ENCODE data around the gene HSF5.
"Not testable (repeated sequence)": the region's sequence is repeated elsewhere in the genome, so short reads cannot be mapped to it uniquely, and the experiment has no call there.

Gene HSF5

DNA sequence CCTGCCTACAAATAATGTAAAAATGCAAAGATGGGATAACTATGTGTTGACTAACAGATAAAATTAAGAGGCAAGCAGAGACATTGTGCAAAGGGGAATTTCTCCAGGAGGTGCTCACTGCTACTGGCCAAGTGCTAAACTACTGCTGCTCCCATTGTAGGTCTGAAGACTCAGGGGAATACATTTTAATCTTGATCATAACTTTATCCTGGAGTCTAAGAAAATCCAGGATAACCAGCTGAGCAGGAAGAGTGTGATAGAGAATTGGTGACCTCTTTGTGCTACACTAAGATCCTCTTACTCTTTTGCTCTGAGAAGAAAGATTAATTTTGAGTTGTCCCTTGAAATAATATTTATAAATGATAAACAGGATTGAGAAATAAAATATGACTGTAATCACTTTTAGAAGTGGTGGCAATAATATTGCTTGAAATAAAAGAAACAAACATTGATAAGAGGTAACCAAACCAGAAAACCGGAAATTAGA is 76.8 kb downstream of the HSF5 start:
- DNase-seq = no peak

DNA sequence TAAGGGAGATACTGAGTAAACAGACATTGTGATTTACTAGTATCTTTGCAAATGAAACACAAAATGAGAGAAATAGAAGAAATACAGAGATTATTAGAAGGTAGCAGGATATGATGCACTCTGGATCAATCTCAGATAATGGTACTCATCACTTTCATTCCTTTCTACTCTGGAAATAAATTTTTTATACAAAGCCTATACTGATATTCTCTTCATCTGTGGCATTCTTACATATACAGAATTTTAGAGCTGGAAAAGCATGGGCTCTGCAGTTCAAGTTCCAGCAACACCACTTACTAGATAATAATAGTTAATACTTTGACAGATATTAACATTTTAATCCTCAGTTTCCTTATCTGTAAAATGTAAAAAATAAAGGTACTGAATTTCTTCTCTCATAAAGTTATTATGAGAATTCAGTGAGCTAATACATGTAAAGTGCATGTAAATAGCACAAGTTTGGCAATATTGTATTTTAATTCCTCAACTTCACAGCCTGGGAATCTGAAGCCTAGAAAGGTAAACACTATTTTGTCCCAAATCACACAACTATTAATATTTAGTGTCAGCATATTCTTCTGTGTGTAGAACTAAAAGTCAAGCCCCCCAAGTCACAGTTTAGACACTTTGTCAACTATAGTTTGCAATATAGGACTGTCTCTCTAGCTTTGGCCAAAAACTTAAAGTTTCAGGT is 77.3 kb downstream of the HSF5 start:
- no peak for DNase-seq

DNA sequence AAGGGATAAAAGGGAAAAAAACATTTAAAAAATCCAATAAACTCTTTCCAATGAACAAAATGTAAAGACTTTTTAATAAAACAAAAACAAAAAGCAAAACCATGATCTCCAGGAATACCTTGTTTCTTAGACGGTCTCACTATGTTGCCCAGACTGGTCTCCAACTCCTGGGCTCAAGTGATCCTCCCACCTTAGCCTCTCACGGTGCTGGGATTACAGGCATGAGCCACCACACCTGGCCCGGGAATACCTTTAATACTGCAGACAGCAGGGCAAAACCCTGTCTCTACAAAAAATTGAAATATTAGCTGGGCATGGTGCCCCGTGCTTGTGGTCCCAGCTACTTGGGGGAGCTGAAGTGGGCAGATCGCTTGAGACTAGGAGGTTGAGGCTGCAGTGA is 78.8 kb downstream of the HSF5 start:
- DNase-seq = no peak

DNA sequence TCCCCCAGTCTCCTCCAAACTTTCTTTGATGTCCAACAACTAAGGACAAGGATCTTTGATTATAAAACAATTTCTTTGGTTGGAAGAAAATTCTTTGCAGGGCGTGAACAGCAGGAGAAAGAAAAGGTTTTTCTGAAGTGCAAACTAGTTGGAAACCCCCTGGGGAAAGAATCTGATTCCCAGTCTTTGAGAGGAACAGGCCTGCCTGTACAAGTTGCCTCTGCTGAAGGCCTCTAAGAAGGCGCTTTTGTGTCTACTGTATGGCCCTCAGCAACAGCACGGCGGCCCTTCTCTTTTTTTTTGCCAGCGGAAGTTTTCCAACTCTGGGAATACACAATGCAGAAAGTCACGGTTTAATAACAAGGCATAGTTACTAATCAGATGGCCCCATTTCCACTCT is 84.9 kb downstream of the HSF5 start:
- DNase-seq = no peak

DNA sequence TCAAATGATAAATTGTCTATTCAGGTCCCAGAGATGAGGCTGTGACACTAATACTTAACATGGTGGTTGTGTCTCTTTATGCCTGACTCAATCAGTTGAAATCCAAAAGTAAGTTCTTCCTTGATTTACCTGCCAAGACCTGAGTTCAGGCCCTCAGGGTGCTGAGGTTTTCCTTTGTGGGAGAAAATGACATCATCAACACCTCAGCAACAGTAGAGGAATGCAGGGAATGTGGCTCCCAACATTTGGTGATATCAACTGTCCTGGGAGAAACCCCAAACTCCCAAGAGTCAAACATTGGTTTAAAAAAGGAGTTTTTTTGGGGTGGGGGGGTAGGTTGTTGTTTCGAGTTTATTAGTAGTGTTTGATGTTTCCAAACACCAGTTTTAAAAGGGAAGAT is 85.5 kb downstream of the HSF5 start:
- no peak for DNase-seq

DNA sequence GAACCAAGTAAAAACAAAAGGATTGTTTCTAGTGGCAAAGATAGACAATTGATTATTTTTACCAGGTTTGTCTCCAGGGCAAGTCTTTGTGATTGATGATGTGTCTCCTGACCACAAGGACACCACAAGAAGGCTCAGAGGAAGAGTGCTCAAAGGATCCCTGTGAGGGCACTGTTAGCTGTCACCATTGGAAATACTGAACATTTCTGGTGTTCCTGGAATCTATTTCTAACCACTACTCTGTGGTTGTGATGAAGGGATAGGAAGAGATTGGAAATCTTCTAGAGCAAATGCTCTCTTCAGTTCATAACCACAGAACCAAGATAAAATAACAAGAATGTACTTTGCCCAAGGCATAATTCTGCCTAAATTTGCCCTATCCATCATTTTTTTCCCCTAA is 86.2 kb downstream of the HSF5 start:
- DNase-seq = peak; percentile 62

DNA sequence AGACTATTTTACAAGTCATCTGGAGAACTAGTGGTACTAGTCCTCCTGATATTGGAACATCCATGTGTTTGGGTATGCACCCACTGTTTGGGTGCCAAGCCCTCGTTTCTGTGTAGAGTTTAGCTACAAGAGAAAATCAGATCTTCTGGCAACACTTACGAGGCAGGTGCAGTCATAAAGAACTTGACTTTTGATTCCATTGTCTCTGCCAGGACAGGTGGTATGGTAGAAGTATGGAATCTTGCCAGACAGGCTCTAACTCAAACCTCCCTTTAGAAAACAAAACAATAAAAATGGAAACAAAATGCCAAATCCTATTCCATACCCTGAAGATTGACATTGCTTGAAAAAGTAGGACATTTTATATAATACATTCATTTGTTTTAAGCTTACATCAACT is 86.9 kb downstream of the HSF5 start:
- no peak for DNase-seq

DNA sequence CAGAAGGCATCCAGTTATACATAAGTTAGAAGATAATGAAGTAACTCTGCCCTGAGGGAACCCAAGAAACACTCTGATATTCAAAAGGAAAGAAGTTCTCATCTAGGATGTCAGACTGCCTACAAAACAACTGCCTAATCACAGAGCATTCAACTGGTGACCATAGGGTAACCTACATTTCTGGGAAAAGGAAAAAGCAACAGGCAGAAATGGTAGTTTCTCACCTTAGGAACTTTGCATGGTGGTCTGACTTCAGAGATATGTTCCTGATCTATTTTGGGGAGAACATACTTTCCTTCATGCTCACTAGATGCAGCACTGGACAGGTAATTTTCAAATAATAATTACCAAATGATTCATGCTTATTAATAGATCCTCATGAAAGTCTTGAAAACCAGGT is 87.4 kb downstream of the HSF5 start:
- no peak for DNase-seq

DNA sequence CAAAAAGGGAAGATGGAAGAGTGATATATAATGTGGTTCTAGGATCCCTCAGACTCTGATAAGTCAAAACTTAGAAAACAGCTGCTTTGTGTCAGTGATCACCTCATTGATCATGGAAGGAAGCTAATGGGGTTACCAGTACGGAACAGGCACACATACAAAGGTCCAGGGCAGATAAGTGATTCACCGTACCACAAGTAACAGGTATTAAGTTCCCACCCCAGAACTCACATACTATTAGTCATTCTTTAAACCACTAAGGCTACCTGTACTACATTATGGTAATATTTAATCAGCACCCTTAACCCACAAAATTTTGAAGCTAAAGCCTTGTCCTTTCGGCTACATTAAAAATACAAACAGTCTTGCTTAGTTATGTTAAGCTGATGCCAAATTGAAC is 88.2 kb downstream of the HSF5 start:
- DNase-seq = no peak

DNA sequence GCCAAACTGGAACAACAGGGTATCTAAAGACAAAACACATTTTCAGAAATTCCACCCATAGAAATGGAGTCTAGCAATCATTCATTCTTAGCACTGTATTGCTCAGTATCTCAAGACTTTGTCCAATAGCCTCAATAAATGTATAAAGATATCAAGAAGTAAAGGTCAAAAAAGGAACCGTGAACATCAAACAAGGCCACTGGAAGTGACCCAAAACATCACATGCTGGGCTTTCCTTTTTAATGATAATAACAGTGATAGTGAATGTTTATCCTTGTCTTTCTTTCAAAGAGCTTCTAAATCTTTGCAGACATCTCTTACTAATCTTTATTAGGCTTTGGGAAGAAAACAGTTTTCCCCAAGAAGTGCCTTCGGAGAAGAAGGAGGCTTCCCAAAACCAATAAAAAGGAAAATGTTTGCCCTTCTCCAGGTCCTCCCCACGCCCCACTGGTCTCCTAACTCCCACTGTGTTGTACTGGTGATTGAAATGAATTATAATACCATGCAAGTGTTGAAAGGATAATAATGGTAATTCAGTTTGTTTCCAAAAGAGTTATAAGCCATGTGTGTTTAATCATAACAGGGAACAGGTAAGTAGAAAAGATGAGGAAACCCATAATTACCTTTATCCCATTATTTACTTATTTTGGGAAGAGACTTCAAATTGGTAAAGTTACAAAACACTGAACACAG is 89.5 kb downstream of the HSF5 start:
- no peak for DNase-seq

DNA sequence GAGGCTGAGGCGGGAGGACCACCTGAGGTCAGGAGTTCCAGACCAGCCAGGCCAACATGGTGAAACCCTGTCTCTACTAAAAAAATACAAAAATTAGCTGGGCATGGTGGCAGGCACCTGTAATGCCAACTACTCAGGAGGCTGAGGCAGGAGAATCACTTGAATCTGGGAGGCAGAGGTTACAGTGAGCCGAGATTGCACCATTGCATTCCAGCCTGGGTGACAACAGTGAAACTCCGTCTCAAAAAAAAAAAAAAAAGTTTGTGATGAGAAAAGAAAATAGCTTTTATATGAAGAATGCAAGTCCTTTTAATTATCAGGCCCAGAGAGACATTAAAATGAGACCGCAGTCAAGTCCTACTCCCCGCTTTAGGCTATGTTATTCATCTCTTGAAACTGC is 90.8 kb downstream of the HSF5 start:
- DNase-seq = not testable (repeated sequence)

DNA sequence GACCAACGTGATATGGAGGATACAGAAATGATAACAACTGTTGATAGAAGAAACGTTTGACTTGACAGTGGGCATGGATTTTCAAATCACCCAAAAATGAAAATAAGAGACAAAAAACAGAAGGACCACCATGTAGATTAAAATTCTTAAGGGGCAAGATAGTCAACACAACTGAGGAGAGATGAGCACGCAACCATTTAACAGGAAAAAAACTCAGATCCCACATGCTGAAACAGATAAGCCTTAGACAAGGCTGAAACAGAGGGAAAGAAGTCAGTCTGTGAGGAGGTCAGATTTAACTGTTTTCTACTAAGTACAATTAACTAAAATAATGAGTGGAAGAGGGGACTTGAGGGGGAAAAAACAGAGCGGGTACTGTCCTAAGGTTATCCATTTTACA is 92.0 kb downstream of the HSF5 start:
- DNase-seq = no peak

DNA sequence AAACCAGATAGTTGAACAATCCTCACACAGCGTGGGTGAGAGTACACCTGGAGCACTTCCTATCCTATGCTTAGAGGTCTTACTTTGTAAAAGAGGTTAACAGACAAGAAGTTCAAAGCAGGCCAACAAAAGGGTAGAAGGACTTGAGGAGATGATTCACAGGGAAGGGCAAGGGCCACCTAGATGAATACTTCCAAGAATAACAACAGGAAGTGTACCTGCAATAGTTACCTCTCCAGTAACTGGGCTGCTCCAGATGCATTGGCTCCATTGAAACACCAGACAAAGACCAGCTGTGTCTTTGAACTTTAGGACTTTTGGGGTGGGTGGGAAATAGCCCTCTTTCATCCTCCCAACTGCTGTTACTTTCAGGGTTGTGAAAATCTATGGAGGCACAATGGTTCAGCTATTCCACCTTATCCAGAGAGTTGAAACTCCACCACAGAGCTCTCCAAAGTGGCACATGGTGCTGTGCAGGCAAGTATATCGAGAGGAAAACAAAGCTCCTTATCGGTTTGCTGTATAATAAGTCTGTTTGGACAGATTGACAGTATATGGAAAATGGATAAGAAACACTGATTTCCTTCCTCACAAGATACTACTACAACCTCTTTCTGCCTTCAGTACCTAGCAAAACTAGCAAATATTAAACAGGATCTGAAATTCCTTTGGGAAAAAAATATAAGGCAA is 93.5 kb downstream of the HSF5 start:
- no peak for DNase-seq

DNA sequence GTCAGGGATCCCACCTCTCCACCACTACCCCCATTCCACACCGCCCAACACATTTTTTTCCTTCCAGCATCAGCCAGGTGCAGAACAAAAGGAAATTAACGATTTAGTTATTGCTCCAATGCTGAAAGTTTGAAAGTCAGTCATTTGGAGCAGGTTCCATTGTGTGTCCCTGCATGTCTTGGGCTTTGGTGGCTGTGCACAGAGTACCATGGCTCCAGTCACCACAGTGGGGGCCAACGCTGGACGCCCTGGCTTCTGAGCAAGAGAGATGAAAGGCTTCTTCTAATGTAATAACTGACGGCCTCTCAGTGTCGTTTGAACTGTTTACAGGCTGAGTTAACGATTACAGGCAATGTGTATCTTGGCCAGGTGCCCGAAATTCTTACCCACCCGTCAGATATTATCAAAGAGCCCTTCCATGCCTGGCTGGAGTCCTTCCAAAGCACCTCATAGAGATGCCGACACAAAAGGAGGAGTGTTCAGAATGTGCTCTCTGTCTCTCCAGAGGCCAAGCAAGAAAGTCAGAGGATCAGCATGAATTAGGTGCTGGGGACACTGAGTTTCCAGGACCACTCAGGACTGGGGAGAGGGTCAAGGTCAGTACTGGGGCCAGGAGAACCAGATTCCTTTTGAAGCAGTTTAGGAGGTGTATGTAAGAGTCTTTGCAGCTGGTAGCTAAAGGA is 96.8 kb downstream of the HSF5 start:
- DNase-seq = peak; percentile 37

DNA sequence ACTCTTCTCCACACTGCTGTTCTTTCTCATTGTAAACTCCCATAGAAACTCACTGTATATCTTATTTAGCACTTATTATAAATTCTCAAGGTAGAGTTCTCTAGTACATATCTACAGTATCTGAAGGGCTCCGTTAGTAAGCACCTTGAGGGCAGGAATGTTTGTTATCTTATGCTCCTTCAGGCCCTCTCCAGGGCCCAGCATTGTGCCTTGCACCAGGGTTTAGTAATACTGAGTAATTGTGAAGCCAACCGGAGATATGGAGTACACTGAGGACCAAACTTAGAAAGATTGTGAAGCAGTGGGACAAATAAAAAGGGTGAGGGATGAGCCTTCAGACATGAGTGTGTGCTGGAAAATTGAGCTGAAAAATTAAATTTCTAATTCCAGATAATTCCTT is 97.3 kb downstream of the HSF5 start:
- DNase-seq = no peak

DNA sequence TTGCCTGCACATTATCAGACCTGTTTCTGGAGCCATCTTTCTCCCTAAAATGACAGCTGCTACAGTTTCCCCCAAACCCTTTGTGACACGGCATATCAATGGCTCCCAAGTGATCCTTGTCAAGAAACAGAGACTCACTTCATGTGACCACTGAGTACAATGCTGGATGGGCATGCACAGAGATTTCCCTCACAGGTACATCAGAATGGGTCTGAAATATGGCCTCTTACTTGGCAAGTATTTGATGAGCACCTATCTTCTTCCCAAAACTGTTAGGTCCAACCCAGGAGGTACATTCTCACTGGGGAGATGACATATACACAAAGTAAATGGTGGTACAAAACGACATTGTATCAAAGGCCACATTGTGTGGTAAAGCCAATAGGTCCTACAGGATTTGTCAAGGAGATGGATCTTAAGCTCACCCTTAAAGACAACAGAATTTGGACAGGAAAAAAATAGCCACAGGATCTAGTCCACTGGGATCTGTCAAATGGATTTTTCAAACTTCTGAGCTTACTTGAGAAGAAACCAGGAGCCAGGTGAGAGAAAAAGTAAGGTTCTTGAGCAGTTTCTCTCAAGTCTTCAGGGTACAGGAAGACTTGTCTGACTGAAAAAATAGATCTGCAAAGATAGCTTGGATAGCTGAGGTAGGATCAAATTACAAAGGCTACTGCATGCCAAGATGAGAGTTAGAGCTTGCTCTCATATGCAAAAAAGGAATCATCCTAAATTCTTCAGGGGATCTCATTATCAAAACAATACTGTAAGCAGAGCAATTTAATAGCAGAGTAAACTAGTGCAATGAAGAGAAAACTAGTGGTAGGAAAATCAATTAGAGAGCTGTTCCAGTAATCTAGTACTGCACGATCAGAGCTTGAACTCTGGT is 99.7 kb downstream of the HSF5 start:
- no peak for DNase-seq

DNA sequence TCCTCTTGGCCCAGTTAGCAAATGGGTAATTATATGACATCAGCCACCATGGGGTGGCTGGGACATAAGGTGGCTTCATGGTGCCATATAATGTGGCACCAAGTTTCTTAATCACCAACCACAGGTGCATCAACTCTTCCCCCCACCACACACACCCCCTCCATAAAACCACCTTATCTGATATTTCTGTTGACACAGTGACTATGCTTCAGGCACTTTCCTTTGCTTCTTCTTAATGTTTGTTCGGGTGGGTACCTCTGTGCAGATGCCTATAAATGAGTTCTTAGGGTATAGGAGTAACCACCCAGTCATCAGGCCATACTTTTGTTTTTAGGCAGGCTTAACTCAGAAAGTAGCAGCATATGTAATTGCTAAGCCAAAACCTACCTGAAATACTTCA is 100.4 kb downstream of the HSF5 start:
- DNase-seq = no peak

DNA sequence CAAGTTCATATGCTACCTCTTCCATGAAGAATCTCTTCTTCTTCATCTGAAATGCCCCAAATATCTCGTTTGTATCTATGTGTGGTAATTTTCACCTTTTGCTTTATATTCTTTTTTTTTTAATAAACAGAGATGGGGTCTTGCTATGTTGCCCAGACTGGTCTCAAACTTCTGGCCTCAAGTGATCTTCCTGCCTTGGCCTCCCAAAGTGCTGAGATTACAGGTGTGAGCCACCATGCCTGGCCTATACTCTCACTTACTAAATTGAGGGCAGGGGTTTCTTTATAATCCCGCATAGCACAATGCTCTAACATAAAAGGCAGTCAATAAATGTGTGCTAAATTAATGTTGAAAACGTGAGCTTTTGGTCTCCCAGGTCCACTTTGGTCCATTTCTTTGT is 101.5 kb downstream of the HSF5 start:
- DNase-seq = no peak

DNA sequence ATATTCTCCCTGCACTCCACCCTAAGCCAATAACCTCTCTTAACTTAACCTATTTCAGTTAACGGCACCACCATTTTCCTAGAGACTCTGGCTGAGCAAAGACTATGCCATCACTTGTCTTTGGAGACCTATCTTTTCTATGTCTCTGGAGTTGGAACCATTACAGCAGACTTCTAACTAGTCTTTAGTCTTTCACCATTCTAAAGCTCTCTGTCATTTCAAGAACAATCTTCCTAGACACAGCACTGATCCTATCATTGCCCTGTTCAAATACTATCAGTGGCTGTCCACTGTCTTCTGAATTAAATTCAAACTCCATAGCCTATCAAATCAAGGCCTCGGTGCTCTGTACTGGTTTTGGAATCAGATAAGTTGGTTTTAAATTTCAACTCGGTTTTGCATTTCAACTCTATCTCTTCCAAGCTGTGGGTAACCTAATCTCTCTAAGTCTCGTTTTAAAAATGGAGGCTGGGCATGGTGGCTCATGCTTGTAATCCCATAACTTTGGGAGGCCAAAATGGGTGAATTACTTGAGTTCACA is 102.8 kb downstream of the HSF5 start:
- DNase-seq = peak; percentile 55

DNA sequence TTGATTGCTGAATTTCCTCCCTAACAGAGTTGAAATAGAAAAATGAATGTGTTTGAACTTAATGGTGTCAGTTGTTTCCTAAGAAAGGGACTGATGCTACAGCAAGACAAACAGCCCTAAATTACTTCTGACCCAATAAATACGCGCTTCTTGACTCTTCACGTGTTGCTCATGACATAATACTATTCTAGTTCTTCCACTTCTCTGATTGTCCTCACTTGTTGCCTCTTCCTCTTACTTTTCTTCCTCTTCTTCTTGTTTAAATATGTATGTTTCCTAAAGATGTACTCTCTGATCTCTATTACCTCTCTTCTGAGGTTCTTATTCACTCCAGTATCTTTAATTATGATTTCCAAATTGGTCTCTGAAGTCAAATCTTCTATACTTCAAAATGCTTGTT is 103.3 kb downstream of the HSF5 start:
- no peak for DNase-seq

DNA sequence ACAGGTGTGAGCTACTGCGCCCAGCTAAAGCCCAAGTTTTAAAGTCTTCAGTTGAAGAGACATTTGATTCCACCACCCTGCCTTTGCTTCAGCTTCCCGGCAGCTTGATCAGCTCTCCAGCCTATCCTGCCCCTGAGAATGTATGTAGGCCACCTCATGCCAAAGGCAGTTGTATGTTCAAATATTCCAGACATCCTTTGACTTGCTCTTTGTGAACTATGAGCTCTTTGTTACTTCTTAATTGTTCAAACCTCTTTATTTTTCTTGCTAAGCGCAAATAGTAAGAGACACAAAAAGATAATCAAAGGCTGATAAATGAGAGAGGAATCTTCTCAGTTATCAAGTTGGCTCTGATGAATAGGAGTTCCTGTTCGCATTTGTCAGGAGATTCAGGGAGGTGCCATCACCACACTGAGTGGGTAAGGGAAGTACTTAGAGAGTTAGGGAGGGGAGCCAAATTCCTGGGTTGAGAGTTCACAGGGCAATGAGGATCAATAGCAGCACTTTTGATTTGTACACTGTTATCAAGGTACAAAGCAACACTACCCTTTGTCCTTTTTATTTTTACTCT is 104.2 kb downstream of the HSF5 start:
- no peak for DNase-seq

DNA sequence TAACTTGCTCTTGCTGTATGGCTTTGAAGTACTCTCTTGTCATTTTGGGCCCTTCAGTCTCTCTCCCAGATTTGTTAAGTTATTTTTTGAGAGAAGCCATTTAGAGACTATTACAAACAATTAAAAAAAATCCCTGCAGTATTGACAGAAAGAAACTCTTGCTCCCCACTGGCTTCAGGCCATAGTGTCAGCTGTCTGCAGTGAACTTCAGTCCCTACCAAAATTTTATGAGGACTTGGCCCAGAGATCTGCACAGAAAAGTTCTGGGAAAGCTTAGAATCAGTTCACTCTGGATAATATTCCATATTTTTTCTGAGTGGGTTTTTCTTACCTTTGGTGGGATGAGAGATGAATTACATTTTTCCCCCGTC is 105.4 kb downstream of the HSF5 start:
- DNase-seq = no peak
